ENCODE results near the gene MED10. TPM values are rescaled to one million over a fixed set of nuclear protein-coding genes. Genes with fewer than 3 reads are reported as not detected.

Gene MED10
- total and polyA plus RNA-seq, 2 donors (not counting 1 experiment from before 2014, with no cell fraction given) = 49.9 to 50.9 TPM

- intact Hi-C loops (cut with micrococcal nuclease) = no loop called here
- H3K36me3 ChIP-seq (replicated peaks in 1 of 2; ENCODE audit: control extremely low read depth in 1 of 2, control insufficient read depth in 1 of 2, extremely low read depth in 1 of 2, insufficient read depth in 2 of 2, low read length in 1 of 2) = no peaks in the 10 kb centered on the region
- Mint-ChIP-seq H3K27me3 (no peaks in the 10 kb centered on the region), H3K9me3 (ENCODE audit: insufficient read depth) (no peaks in the 10 kb centered on the region), H3K4me1 (no peaks in the 10 kb centered on the region), H3K27ac (no peak overlapping the region), H3K4me3 (no peak overlapping the region)
- ChIA-PET POLR2A (no interaction called here), CTCF (no interaction called here)
- H3K9me3 ChIP-seq (ENCODE audit: control extremely low read depth in 1 of 3, control insufficient read depth in 2 of 3, insufficient read depth in 1 of 3, low read length in 2 of 3) = no peaks in the 10 kb centered on the region
- no peak overlapping the region for H2AFZ ChIP-seq (ENCODE audit: insufficient read depth, low read depth, low read length, poor library complexity, severe bottlenecking)
- no peak overlapping the region for H3K4me3 ChIP-seq (ENCODE audit: control extremely low read depth in 1 of 5, extremely low read depth in 1 of 5, insufficient read depth in 1 of 5, low read depth in 2 of 5, low read length in 4 of 5)
- H3K4me1 ChIP-seq (ENCODE audit: control insufficient read depth in 2 of 2, insufficient read depth in 2 of 2, low read length in 2 of 2) = no peaks in the 10 kb centered on the region
- H4K20me1 ChIP-seq (ENCODE audit: control insufficient read depth, insufficient read depth, low read length, poor library complexity, severe bottlenecking) = no peaks in the 10 kb centered on the region
- DNase-seq (no peak), ATAC-seq (ENCODE audit: low read depth) (no peak)
- no peak overlapping the region for H3K27ac ChIP-seq (ENCODE audit: low read length in 2 of 2)
- H3K27me3 ChIP-seq (replicated peaks in 1 of 4; ENCODE audit: control extremely low read depth in 1 of 4, control insufficient read depth in 3 of 4, insufficient read depth in 4 of 4, low read length in 3 of 4) = no peaks in the 10 kb centered on the region
- no peak for TF ChIP-seq EZH2 (IDR thresholded peaks at IDR 0.05; ENCODE audit: borderline replicate concordance, insufficient read depth, low read depth, low read length, poor library complexity, severe bottlenecking)
- TF ChIP-seq CTCF (IDR thresholded peaks at IDR 0.05) = no peak
- H3K4me2 ChIP-seq (replicated peaks; ENCODE audit: low read depth, low read length, poor library complexity, severe bottlenecking) = no peak overlapping the region
- H3K9ac ChIP-seq (ENCODE audit: low read length) = no peak overlapping the region
- H3K79me2 ChIP-seq (ENCODE audit: control insufficient read depth, insufficient read depth, low read length) = no peaks in the 10 kb centered on the region
- WGBS (ENCODE audit: insufficient coverage) = 100% methylated on average over 2 of the region's 3 CpGs
These were observed 40.2 kb downstream of the MED10 start for GRCh38 chr5:6338135-6338534.

GRCh38 chr5:6333182-6333905 lies 45.0 kb downstream of the MED10 start:
- H3K4me3 Mint-ChIP-seq = no peak overlapping the region
- Histone ChIP-seq H3K4me2 (replicated peaks; ENCODE audit: low read depth, low read length, poor library complexity, severe bottlenecking) (no peak overlapping the region), H3K27me3 (replicated peaks in 1 of 4; ENCODE audit: control extremely low read depth in 1 of 4, control insufficient read depth in 3 of 4, insufficient read depth in 4 of 4, low read length in 3 of 4) (no peaks in the 10 kb centered on the region), H2AFZ (ENCODE audit: insufficient read depth, low read depth, low read length, poor library complexity, severe bottlenecking) (no peak overlapping the region), H3K27ac (ENCODE audit: low read length in 2 of 2) (no peak overlapping the region), H3K4me3 (ENCODE audit: control extremely low read depth in 1 of 5, extremely low read depth in 1 of 5, insufficient read depth in 1 of 5, low read depth in 2 of 5, low read length in 4 of 5) (no peak overlapping the region), H3K36me3 (replicated peaks in 1 of 2; ENCODE audit: control extremely low read depth in 1 of 2, control insufficient read depth in 1 of 2, extremely low read depth in 1 of 2, insufficient read depth in 2 of 2, low read length in 1 of 2) (no peaks in the 10 kb centered on the region), H3K79me2 (ENCODE audit: control insufficient read depth, insufficient read depth, low read length) (no peaks in the 10 kb centered on the region), H3K4me1 (ENCODE audit: control insufficient read depth in 2 of 2, insufficient read depth in 2 of 2, low read length in 2 of 2) (no peaks in the 10 kb centered on the region), H3K9ac (ENCODE audit: low read length) (no peak overlapping the region), H3K9me3 (ENCODE audit: control extremely low read depth in 1 of 3, control insufficient read depth in 2 of 3, insufficient read depth in 1 of 3, low read length in 2 of 3) (peaks cover 0 to 15% (median 11%) of the 10 kb centered on the region in 3 donors), H4K20me1 (ENCODE audit: control insufficient read depth, insufficient read depth, low read length, poor library complexity, severe bottlenecking) (no peaks in the 10 kb centered on the region)
- DNase-seq (no peak), ATAC-seq (ENCODE audit: low read depth) (no peak)
- H3K9me3 Mint-ChIP-seq (ENCODE audit: insufficient read depth) = peaks cover 12% of the 10 kb centered on the region
- H3K27me3 Mint-ChIP-seq = no peaks in the 10 kb centered on the region
- H3K27ac Mint-ChIP-seq = no peak overlapping the region
- 90% methylated on average over 4 of the region's 5 CpGs for WGBS (ENCODE audit: insufficient coverage)
- POLR2A ChIA-PET = no interaction called here
- TF ChIP-seq CTCF (IDR thresholded peaks at IDR 0.05) (no peak), EZH2 (IDR thresholded peaks at IDR 0.05; ENCODE audit: borderline replicate concordance, insufficient read depth, low read depth, low read length, poor library complexity, severe bottlenecking) (no peak)
- H3K4me1 Mint-ChIP-seq = no peaks in the 10 kb centered on the region
- intact Hi-C loops (cut with micrococcal nuclease) = no loop called here
- CTCF ChIA-PET = no interaction called here
